OCI-M1 (cell line): ENCODE measurements around the gene STPG3.

ENCODE experiments used
- DNase-seq: peaks from one replicate; lab custom pipeline; 2025; lab: John Stamatoyannopoulos, UW

The STPG3 gene

GRCh38 chr9:137279741-137280473 lies 28.8 kb downstream of the STPG3 start:
- DNase-seq: no peak

DNA sequence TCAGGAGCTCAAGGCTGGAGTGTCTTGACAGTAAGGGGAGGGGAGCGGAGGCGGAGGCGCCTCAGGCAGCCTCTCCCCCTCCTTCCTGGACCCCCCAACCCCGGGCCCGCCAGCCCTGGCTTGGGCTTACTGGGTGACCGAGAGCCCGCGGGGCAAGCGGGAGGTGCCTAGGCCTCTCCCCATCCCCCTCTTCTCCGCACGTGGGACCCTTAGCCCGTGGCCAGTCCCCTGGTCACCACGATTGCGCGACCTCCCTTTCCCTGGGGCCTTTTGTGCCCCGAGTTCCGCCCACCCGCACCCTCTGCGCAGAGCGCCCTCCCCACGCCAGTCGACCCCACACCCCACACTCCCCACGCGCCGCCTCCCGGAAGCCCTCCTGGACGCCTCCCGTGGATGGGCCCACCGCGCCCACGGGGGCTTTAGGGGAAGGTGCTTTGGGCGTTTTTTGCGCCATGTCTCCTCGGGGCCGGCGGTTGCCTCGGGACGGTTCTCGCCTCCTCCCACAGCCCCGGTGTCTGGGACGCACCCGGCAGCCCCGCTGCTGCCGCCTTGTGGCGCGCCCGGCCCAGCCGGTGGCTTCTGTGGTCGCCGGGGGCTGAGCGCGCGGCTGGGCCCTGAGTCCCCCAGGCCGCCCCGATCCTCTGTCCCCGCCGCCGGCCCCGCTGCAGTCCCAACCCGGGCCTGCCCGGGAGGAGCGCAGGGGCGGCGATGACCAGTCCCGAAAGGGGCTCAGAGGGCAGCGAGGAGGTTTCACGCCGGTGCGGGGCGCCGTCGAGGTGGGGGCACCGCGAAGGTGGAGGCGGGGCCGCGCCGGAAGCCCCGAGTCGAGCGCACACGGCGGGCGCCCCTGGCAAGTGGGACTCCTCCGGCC lies 29.6 kb downstream of the STPG3 start:
- no peak for DNase-seq

DNA sequence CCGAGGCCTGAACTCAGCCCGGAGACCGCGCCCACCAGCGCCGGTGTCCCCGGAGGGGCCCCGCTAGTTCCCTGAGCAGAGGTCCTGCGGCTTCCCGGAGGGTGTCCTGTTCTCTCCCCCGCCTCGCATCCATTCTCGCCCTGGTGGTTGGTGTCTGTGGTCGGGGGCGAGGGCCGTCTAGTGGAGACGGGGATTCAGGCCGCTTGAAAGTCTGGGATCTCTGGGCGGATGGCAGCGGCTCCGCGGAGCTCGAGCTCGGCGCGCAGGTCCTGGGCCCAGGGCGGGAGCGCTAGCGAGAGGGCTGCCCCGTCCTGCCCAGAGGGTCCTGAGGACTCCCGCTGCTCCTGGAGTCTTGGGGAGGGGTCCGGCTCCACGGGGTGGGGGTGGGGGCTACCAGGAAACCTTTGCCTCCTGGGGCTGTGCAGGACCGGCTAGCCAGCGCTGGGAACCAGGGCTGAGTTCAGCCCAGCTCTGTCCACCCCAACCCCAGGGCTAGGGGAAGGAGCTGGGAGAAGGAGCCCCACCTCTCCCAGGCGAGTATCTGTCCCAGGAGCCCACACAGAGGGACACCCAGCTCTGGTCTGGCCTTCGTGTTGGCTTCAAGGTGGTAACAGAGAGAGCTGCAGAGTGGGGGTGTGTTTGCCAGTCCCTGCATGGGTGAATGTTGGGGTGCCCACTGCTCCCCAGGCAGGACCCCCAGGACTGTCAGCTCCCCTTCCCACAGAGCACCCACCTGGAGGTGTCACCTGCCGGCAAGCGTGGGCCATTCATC lies 30.4 kb downstream of the STPG3 start:
- no peak for DNase-seq

DNA sequence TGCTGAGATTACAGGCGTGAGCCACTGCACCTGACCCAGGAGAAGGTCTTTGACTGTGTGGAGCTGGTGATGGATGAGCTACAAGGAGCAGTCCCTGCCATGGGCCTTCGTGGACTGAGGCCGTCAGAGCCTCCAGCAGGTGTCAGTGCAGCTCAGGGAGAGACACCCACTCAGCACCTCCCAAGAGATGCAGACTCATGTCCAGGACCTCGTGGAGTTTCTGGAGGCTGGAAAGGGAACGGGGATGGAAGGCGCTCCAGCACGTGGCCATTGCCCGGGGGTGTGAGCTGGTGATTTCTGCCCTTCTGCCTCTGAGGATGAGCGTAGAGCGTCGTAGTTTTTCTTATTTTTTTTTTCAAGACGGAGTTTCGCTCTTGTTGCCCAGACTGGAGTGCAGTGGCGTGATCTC lies 35.9 kb downstream of the STPG3 start:
- DNase-seq: peak; percentile 67

GRCh38 chr9:137293094-137293481 lies 42.0 kb downstream of the STPG3 start:
- no peak for DNase-seq

GRCh38 chr9:137293482-137294090 lies 42.5 kb downstream of the STPG3 start:
- DNase-seq: no peak

DNA sequence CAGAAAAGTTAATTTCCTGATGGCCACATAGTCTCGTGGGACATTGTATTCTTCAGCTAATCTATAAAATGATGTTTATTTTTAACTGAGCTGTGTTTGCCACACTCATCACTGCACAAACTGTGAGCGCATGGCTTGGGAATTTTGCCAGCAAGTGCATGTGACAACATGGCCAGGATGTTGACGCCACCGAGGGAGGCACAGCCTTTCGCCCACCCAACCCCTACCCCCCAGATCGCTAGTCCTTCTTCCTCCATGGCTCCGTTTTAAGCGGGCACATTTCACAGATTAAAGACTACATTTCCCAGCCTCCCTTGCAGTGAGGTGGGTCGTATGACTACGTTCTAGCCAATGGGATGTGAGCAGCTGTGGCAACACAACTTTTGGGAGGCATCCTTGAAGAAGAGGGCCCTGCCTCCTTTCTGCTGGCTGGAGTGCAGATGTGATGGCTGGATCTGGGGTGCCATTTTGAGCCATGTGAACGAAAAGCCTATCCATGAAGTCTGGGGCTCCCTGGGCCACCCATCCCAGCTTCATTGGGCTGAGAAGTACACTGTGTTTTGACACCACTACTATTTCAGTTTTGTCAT lies 43.1 kb downstream of the STPG3 start:
- peak; percentile 23 for DNase-seq

GRCh38 chr9:137294681-137295237 lies 43.7 kb downstream of the STPG3 start:
- DNase-seq: no peak

GRCh38 chr9:137295238-137295811 lies 44.2 kb downstream of the STPG3 start:
- DNase-seq: peak; percentile 55

GRCh38 chr9:137295849-137296669 lies 45.0 kb downstream of the STPG3 start:
- DNase-seq: no peak

DNA sequence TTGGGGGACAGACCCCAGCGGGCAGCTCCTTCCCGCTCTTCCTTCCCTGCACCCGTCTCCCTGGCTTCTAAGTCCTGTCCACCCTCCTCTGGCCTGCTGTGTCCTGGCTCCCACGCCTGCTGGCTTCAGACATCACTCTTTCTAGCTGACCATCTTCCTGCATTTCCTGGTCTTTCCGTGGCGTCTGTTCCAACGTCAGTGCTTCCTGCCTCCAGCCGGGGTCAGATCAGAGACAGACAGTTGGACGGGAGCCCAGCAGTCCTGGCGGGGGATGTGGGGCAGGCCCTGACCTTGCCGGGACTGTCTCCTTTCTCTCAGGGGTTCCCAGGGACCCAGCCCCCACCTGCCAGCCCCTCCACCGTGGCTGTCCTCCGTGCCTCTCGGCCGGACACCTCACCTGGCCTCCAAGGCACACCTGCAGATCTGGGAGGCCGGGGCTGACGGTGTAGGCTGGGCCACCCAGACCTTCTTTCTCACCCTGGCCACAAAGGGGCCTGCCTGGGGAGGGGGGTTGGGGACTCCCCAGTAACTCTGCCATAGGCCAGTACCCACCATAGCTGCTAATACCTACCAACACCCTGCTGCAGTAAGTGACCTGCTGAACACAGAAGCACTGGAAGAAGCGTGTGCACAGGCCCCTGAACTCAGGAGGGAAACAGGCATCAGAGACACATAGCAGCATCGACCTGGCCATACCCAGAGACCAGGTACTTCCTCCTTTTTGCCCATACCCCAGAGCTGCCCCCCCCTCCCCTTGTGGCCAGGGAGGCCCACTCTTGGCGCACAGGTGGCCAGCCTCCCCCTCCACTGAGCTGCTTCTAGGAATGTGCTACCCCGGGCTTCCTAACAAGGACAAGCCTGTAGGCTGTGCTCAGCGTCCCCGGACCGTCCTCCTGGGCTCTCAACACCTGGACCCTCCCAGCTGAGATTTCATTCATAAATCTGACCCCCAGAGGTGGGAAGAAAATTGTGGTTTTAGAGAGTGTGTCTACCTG lies 45.9 kb downstream of the STPG3 start:
- DNase-seq: no peak

- no peak for DNase-seq
Measured at GRCh38 chr9:137297966-137298365, 46.9 kb downstream of the STPG3 start.

- no peak for DNase-seq
Measured at GRCh38 chr9:137298401-137299202, 47.5 kb downstream of the STPG3 start.

GRCh38 chr9:137299203-137299565 lies 48.1 kb downstream of the STPG3 start:
- DNase-seq: no peak

- DNase-seq: no peak
Measured at GRCh38 chr9:137299938-137300337, 48.9 kb downstream of the STPG3 start.

DNA sequence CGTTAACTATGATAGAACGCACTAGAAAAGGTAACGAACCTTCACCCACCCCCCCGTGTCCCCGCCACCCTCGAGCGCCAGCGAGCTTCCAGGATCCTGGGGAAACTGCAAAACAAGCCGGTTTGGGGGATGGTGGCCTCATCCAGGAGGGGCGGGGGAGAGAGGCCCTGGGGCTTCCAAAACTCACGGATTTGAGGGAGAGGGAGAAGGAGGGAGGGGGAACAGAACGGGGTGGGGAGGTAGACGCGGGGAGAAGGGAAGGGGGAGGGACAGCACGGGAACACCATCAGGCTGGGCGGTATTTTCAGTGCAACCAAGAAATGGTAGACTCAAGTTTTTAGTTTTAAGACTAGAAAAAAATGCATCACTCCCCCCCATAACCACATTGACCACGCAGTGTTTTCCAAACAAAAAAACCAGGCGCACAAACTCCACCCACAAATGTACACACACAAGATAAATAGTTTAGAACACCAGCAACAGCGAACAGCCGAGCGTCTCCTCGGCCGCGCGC lies 49.5 kb downstream of the STPG3 start:
- no peak for DNase-seq

- DNase-seq: peak; percentile 90
Measured at GRCh38 chr9:137301081-137301947, 50.2 kb downstream of the STPG3 start.
